GM12891 (cell line): Measurements from ENCODE around the gene GPC6.

Experiments used
- PAX5 ChIP-seq: IDR thresholded peaks from 2 replicates; pipeline ENCODE4 v1.6.1; 2011; ENCODE audit warnings: low read length, moderate library complexity, mild to moderate bottlenecking; ENCODE audit not compliant: insufficient read depth, severe bottlenecking
- POLR2A ChIP-seq: IDR thresholded peaks from 2 replicates; pipeline ENCODE4 v1.6.1; 2011; ENCODE audit warnings: low read depth, low read length, control low read depth
- POLR2AphosphoS5 ChIP-seq: IDR thresholded peaks from 2 replicates; pipeline ENCODE4 v1.6.1; 2011; ENCODE audit warnings: low read depth, low read length, control low read depth

- TF ChIP-seq POLR2A, result no peak
- TF ChIP-seq POLR2AphosphoS5, result no peak
- TF ChIP-seq PAX5, result no peak
These were observed 72.1 kb downstream of the GPC6 start for GRCh38 chr13:93298713-93299112.
